ENCODE measurements around the gene PLXNB2. TPM values are rescaled to one million over a fixed set of nuclear protein-coding genes. Genes with fewer than 3 reads are reported as not detected.

The PLXNB2 gene
- polyA plus RNA-seq, 1 donor from 2014 or later: 38.6 TPM

DNA sequence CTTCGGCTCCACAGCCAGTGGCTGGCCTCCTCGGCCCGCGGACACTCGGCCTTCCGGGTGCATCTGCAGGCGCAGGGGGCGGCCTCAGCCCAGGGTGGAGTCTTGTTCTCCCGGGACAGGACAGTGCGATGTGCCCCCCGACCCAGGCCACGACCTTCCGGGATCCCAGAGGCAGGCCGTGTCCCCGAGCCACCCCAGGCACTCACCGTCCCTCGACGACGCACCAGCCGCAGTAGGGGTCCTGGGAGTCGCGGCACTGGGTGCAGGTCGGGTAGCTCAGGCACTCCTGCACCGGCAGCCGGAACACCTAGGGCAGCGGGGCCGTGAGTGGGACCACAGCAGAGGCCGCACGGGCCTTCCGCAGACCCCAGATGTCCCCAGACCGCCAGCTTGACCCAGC, 19.7 kb downstream of the PLXNB2 start:
- H3K9me2 ChIP-seq (ENCODE audit: insufficient read depth, low read length): no peaks in the 10 kb centered on the region
- H3K4me2 ChIP-seq (ENCODE audit: low read length): no peak overlapping the region
- H4K20me1 ChIP-seq (ENCODE audit: insufficient read depth): peaks cover 3% of the 10 kb centered on the region
- no peaks in the 10 kb centered on the region for H3F3A ChIP-seq (ENCODE audit: insufficient read depth, low read length, poor library complexity, severe bottlenecking)
- TF ChIP-seq, protein P1, sequence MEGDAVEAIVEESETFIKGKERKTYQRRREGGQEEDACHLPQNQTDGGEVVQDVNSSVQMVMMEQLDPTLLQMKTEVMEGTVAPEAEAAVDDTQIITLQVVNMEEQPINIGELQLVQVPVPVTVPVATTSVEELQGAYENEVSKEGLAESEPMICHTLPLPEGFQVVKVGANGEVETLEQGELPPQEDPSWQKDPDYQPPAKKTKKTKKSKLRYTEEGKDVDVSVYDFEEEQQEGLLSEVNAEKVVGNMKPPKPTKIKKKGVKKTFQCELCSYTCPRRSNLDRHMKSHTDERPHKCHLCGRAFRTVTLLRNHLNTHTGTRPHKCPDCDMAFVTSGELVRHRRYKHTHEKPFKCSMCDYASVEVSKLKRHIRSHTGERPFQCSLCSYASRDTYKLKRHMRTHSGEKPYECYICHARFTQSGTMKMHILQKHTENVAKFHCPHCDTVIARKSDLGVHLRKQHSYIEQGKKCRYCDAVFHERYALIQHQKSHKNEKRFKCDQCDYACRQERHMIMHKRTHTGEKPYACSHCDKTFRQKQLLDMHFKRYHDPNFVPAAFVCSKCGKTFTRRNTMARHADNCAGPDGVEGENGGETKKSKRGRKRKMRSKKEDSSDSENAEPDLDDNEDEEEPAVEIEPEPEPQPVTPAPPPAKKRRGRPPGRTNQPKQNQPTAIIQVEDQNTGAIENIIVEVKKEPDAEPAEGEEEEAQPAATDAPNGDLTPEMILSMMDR (IDR thresholded peaks at IDR 0.05; ENCODE audit: poor library complexity, severe bottlenecking): no peak
- H3K4me3 ChIP-seq (ENCODE audit: low read length): no peak overlapping the region
- H3K27me3 ChIP-seq (ENCODE audit: insufficient read depth, low read depth, low read length): no peaks in the 10 kb centered on the region
- no peaks in the 10 kb centered on the region for H3K36me3 ChIP-seq (ENCODE audit: insufficient read depth, low read length)
- H3K9me3 ChIP-seq (ENCODE audit: low read length): no peaks in the 10 kb centered on the region
- H3K27ac ChIP-seq (ENCODE audit: low read length): no peak overlapping the region
- no peak overlapping the region for H3K9ac ChIP-seq (ENCODE audit: low read length)
- H3K79me2 ChIP-seq (replicated peaks; ENCODE audit: insufficient read depth, low read length): peaks cover 10% of the 10 kb centered on the region
- no peak overlapping the region for H2AFZ ChIP-seq (ENCODE audit: low read depth, low read length)

DNA sequence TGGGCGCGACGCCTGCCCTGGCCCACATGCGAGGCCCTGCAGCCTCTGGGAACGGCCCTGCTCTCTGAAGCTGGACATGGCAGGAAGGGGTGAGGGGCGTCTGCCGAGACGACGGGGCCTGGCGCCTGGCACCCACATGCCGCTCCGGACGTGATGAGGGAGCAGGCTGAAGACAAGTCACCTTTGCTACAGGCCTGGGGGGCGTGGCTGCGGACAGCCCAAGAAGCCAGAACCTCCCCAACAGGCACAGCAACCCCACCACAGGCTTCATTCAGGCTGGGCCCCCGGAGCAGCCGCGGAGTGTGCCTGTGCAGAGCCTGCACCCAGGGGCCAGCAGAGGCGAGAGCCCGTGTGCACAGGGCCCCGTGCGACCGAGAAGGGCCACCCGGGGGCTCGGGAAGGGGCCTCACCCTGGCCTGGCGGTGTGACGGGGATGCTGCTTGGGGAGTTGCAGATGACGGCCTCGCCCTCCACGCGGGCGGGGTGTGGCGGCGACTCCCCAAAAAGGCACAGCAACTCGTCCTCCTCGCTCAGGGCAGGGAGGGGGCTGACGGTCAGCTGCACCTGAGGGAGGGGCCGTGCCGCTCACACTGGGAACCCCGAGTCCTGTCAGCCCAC, 20.6 kb downstream of the PLXNB2 start:
- TF ChIP-seq EZH2 (IDR thresholded peaks at IDR 0.05; ENCODE audit: borderline replicate concordance, insufficient read depth, low read length, poor library complexity, severe bottlenecking) (no peak), MXI1 (conservative IDR thresholded peaks at IDR 0.05; ENCODE audit: poor library complexity, severe bottlenecking) (no peak), EP300 (conservative IDR thresholded peaks at IDR 0.05; ENCODE audit: poor library complexity, severe bottlenecking) (no peak), SMC3 (conservative IDR thresholded peaks at IDR 0.05; ENCODE audit: poor library complexity) (no peak), POLR2AphosphoS5 (IDR thresholded peaks at IDR 0.05) (no peak), TAF1 (IDR thresholded peaks at IDR 0.05; ENCODE audit: low read depth) (no peak), RAD21 (conservative IDR thresholded peaks at IDR 0.05) (no peak)
- TF ChIP-seq, protein P1 (IDR thresholded peaks at IDR 0.05; ENCODE audit: poor library complexity, severe bottlenecking): no peak
- TF ChIP-seq, protein P2, sequence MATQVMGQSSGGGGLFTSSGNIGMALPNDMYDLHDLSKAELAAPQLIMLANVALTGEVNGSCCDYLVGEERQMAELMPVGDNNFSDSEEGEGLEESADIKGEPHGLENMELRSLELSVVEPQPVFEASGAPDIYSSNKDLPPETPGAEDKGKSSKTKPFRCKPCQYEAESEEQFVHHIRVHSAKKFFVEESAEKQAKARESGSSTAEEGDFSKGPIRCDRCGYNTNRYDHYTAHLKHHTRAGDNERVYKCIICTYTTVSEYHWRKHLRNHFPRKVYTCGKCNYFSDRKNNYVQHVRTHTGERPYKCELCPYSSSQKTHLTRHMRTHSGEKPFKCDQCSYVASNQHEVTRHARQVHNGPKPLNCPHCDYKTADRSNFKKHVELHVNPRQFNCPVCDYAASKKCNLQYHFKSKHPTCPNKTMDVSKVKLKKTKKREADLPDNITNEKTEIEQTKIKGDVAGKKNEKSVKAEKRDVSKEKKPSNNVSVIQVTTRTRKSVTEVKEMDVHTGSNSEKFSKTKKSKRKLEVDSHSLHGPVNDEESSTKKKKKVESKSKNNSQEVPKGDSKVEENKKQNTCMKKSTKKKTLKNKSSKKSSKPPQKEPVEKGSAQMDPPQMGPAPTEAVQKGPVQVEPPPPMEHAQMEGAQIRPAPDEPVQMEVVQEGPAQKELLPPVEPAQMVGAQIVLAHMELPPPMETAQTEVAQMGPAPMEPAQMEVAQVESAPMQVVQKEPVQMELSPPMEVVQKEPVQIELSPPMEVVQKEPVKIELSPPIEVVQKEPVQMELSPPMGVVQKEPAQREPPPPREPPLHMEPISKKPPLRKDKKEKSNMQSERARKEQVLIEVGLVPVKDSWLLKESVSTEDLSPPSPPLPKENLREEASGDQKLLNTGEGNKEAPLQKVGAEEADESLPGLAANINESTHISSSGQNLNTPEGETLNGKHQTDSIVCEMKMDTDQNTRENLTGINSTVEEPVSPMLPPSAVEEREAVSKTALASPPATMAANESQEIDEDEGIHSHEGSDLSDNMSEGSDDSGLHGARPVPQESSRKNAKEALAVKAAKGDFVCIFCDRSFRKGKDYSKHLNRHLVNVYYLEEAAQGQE (IDR thresholded peaks at IDR 0.05; ENCODE audit: borderline replicate concordance): no peak
- no peaks in the 10 kb centered on the region for H3F3A ChIP-seq (ENCODE audit: insufficient read depth, low read length, poor library complexity, severe bottlenecking)
- no peaks in the 10 kb centered on the region for H3K9me3 ChIP-seq (ENCODE audit: low read length)
- no peak overlapping the region for H3K27ac ChIP-seq (ENCODE audit: low read length)
- H3K27me3 ChIP-seq (ENCODE audit: insufficient read depth, low read depth, low read length): no peaks in the 10 kb centered on the region
- no peak overlapping the region for H2AFZ ChIP-seq (ENCODE audit: low read depth, low read length)
- H3K79me2 ChIP-seq (replicated peaks; ENCODE audit: insufficient read depth, low read length): peaks cover 5% of the 10 kb centered on the region
- H3K9me2 ChIP-seq (ENCODE audit: insufficient read depth, low read length): no peaks in the 10 kb centered on the region
- no peaks in the 10 kb centered on the region for H3K36me3 ChIP-seq (ENCODE audit: insufficient read depth, low read length)
- H3K4me2 ChIP-seq (ENCODE audit: low read length): no peak overlapping the region
- H4K20me1 ChIP-seq (ENCODE audit: insufficient read depth): no peaks in the 10 kb centered on the region
- H3K4me3 ChIP-seq (ENCODE audit: low read length): no peak overlapping the region
- no peak overlapping the region for H3K9ac ChIP-seq (ENCODE audit: low read length)

All from neural cell (in vitro differentiated cells).